Activated naive CD4-positive, alpha-beta T cell treated with anti-CD3 and anti-CD28 coated beads, Interleukin-2, amount 50 U/mL, for 24 hours (primary cell): ENCODE data around the gene MAN2B1.
"Not testable (repeated sequence)": the region's sequence is repeated elsewhere in the genome, so short reads cannot be mapped to it uniquely, and the experiment has no call there.

Experiments used
- H3K27ac Mint-ChIP-seq: one replicate; pipeline ENCODE4 v1.8.0; 2021; ENCODE audit warnings: mild to moderate bottlenecking, mixed read lengths
- H3K27me3 Mint-ChIP-seq: one replicate; pipeline ENCODE4 v1.8.0; 2021; ENCODE audit warnings: mixed read lengths
- H3K36me3 Mint-ChIP-seq: one replicate; pipeline ENCODE4 v1.8.0; 2021; ENCODE audit warnings: mixed read lengths
- H3K4me1 Mint-ChIP-seq: one replicate; pipeline ENCODE4 v1.8.0; 2021; ENCODE audit warnings: mixed read lengths
- H3K4me3 Mint-ChIP-seq: one replicate; pipeline ENCODE4 v1.8.0; 2021; ENCODE audit warnings: mild to moderate bottlenecking, mixed read lengths
- H3K9me3 Mint-ChIP-seq: one replicate; pipeline ENCODE4 v1.8.0; 2021; ENCODE audit warnings: mixed read lengths

Gene MAN2B1

GRCh38 chr19:12621253-12622024, 45.1 kb downstream of the MAN2B1 start:
- H3K4me1 Mint-ChIP-seq: peaks cover 13% of the 10 kb centered on the region
- not testable (repeated sequence) for H3K27me3 Mint-ChIP-seq, H3K9me3 Mint-ChIP-seq, H3K27ac Mint-ChIP-seq, H3K4me3 Mint-ChIP-seq, H3K36me3 Mint-ChIP-seq

GRCh38 chr19:12617646-12618045, 48.9 kb downstream of the MAN2B1 start:
- peaks cover 41% of the 10 kb centered on the region for H3K4me1 Mint-ChIP-seq
- no peaks in the 10 kb centered on the region for H3K9me3 Mint-ChIP-seq
- H3K36me3 Mint-ChIP-seq: peaks cover 5% of the 10 kb centered on the region
- no peak overlapping the region for H3K4me3 Mint-ChIP-seq
- no peaks in the 10 kb centered on the region for H3K27me3 Mint-ChIP-seq
- no peak overlapping the region for H3K27ac Mint-ChIP-seq

DNA sequence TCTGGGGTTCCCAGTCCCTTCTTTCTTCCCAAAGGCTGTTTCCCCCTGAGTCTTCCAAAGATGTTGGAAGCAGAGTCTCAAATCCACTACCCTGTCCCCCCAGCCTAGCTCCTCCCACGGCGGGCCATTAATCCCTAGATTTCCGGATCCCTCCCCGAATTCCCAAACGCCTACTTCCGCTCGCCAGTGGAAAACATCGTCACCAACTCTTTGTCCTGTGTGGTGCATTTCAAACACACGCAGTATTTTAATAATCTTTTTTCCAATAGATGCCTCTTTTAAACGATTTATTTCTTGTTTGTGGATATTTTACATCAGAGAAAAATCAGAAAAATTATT, 55.2 kb downstream of the MAN2B1 start:
- H3K4me1 Mint-ChIP-seq: peaks cover 44% of the 10 kb centered on the region
- peak overlapping the region; percentile 84 for H3K27ac Mint-ChIP-seq
- H3K36me3 Mint-ChIP-seq: peaks cover 5% of the 10 kb centered on the region
- H3K27me3 Mint-ChIP-seq: no peaks in the 10 kb centered on the region
- H3K4me3 Mint-ChIP-seq: peak overlapping the region; percentile 99
- no peaks in the 10 kb centered on the region for H3K9me3 Mint-ChIP-seq

DNA sequence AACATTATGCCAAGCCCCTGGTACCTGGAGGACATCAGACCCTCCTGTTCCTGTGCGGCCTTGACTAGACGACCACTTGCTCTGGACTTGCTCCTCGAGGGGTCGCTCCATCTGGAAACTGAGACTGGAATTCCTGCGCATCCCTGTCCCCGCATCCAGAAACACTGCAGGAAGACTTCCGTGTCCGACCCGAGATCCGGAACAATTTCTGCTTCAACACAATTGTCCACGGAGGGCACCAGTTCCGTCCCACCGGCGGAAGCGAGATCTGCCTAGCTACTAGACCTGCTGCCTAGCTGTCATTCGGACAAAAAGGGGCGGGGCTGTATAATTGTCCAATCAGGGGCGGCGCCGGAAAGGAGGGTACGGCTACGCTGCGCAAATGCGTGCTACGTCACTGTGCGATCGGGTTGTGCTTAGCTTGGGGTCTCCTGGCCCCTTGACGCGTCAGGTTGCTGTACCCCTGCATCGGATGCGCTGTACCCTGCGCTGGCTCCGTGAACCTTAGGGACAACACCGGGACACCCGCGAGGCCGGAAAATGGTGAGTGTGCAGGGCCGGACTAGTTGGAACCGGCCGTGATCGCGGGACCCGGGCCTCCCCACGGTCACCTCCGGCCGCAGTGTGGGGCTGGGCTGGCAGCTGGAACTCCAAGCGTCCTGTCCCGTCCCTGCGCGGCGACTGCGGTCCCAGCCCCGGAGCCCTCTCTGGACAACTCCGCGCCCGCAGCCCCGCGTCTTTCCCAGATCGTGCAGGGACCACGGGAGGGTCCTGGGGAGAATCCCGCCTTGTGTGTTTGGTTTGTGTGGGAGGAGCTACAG, 55.8 kb downstream of the MAN2B1 start, which contains the start of the genes ZNF490 and ZNF791:
Gene ZNF490 (minus strand): TSS at position 274 of the 821 bp plus-strand sequence. CDS start 133 bp downstream, at position 141.
Gene ZNF791 (plus strand): TSS at position 381 of the 821 bp plus-strand sequence. CDS start 160 bp downstream, at position 541.
- Mint-ChIP-seq H3K9me3 (no peaks in the 10 kb centered on the region), H3K27me3 (no peaks in the 10 kb centered on the region), H3K4me1 (peaks cover 38% of the 10 kb centered on the region), H3K27ac (peak within 1 kb of the TSS; percentile 94), H3K36me3 (peaks cover 5% of the 10 kb centered on the region), H3K4me3 (peak within 1 kb of the TSS; percentile 99)

GRCh38 chr19:12607631-12608030, 58.9 kb downstream of the MAN2B1 start:
- peaks cover 26% of the 10 kb centered on the region for H3K4me1 Mint-ChIP-seq
- H3K36me3 Mint-ChIP-seq: no peaks in the 10 kb centered on the region
- H3K4me3 Mint-ChIP-seq: no peak overlapping the region
- no peak overlapping the region for H3K27ac Mint-ChIP-seq
- no peaks in the 10 kb centered on the region for H3K9me3 Mint-ChIP-seq
- no peaks in the 10 kb centered on the region for H3K27me3 Mint-ChIP-seq

GRCh38 chr19:12606796-12607195, 59.7 kb downstream of the MAN2B1 start:
- Mint-ChIP-seq H3K27ac (no peak overlapping the region), H3K27me3 (no peaks in the 10 kb centered on the region), H3K4me3 (no peak overlapping the region), H3K4me1 (peaks cover 26% of the 10 kb centered on the region), H3K9me3 (no peaks in the 10 kb centered on the region), H3K36me3 (no peaks in the 10 kb centered on the region)

DNA sequence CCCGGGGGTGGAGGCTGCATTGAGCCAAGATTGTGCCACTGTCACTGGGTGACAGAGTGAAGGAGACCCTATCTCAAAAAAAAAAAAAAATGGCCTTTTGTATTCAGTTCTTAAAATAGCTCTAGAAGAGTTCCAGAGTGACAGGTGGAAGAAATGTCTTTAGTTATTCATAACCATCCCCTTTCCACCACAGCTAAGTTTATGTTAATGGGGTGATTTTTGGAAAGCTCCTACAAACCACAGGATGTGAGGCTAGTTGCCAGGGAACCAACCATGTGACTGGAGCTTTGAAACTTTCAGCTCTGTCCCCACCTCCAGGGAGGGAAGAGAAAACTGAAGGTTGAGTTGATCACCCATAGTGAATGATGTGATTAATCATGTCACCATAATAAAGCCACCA, 62.8 kb downstream of the MAN2B1 start:
- Mint-ChIP-seq H3K4me1 (peaks cover 13% of the 10 kb centered on the region), H3K27ac (no peak overlapping the region), H3K4me3 (no peak overlapping the region), H3K27me3 (no peaks in the 10 kb centered on the region), H3K36me3 (peaks cover 3% of the 10 kb centered on the region), H3K9me3 (no peaks in the 10 kb centered on the region)

- H3K36me3 Mint-ChIP-seq: peaks cover 3% of the 10 kb centered on the region
- no peaks in the 10 kb centered on the region for H3K27me3 Mint-ChIP-seq
- peaks cover 4% of the 10 kb centered on the region for H3K4me1 Mint-ChIP-seq
- no peaks in the 10 kb centered on the region for H3K9me3 Mint-ChIP-seq
- no peak overlapping the region for H3K27ac Mint-ChIP-seq
- H3K4me3 Mint-ChIP-seq: no peak overlapping the region
Observed at GRCh38 chr19:12597594-12597993, 68.9 kb downstream of the MAN2B1 start.

- Mint-ChIP-seq H3K4me3 (no peak overlapping the region), H3K27me3 (no peaks in the 10 kb centered on the region), H3K36me3 (peaks cover 3% of the 10 kb centered on the region), H3K9me3 (no peaks in the 10 kb centered on the region), H3K4me1 (peaks cover 4% of the 10 kb centered on the region), H3K27ac (no peak overlapping the region)
Observed at GRCh38 chr19:12596927-12597548, 69.5 kb downstream of the MAN2B1 start.
